Endothelial cell of umbilical vein (primary cell): ENCODE data around the gene PRR18. TPM values are rescaled to one million over a fixed set of nuclear protein-coding genes. Genes with fewer than 3 reads are reported as not detected.

Experiments used
- BruUV-seq: library from RNA; stranded (reverse); fragments of 400-500 nt; replicated peaks from 2 replicates; lab custom pipeline; 2021; lab: Mats Ljungman, UMichigan
- CTCF ChIA-PET: fragments of 300-600, 350-600 bp; sonication (Branson Sonifier 250); formaldehyde crosslinking; loops from one replicate; lab custom pipeline; 2021; ENCODE audit warnings: antibody characterized with exemption, inconsistent platforms; lab: Charles Lee
- POLR2A ChIA-PET: fragments of 300-600, 350-600 bp; sonication (Branson Sonifier 250); formaldehyde crosslinking; loops from one replicate; lab custom pipeline; 2021; ENCODE audit warnings: antibody characterized with exemption, inconsistent platforms; lab: Charles Lee
- DNase-seq: peaks from one replicate; pipeline ENCODE4 v3.0.0-alpha.2; 2011; ENCODE audit warnings: low read depth, low spot score
- FAIRE-seq: peaks from 2 replicates; lab custom pipeline; 2011; peaks lifted over from hg19 to GRCh38; lab: Jason Lieb, UNC
- H2AFZ ChIP-seq: 2 replicates; pipeline ENCODE4 v1.6.0; 2012; ENCODE audit warnings: low read depth, low read length, control low read depth, inconsistent platforms
- H3K27ac ChIP-seq: 2 replicates; pipeline ENCODE4 v1.5.1; 2011; ENCODE audit warnings: low read depth, mild to moderate bottlenecking, control low read depth, low read length, moderate library complexity; ENCODE audit not compliant: insufficient read depth
- H3K27me3 ChIP-seq, 2 experiments: 2 replicates each; pipeline versions ENCODE4 v1.6.0 to v1.6.1; 2011; ENCODE audit warnings: low read length in 2 of 2, mixed read lengths in 1 of 2; ENCODE audit not compliant: control insufficient read depth in 2 of 2, insufficient read depth in 2 of 2
- H3K36me3 ChIP-seq, 2 experiments: 2 replicates in 1 of 2; 3 replicates in 1 of 2; pipeline ENCODE4 v1.5.1; 2011; ENCODE audit warnings: low read length in 2 of 2, mild to moderate bottlenecking in 1 of 2, moderate library complexity in 1 of 2; ENCODE audit not compliant: control insufficient read depth in 2 of 2, insufficient read depth in 2 of 2; ENCODE audit errors: extremely low read depth in 1 of 2
- H3K4me1 ChIP-seq: 3 replicates; pipeline ENCODE4 v1.5.1; 2011; ENCODE audit warnings: mild to moderate bottlenecking, low read length; ENCODE audit not compliant: control insufficient read depth, insufficient read depth; ENCODE audit errors: extremely low read depth
- H3K4me2 ChIP-seq: 2 replicates; pipeline ENCODE4 v1.6.1; 2011; ENCODE audit warnings: low read length, control low read depth, mixed read lengths; ENCODE audit not compliant: insufficient read depth
- H3K4me3 ChIP-seq, 3 experiments: fragments of 200-600 bp in 1 of 3; sonication (generic), shearing (Covaris generic) in 1 of 3; replicated peaks in 1 of 3; 2 replicates each; pipeline ENCODE4 v1.5.1; 2011 to 2016; ENCODE audit warnings: control low read depth in 3 of 3, low read length in 3 of 3, mild to moderate bottlenecking in 2 of 3, inconsistent platforms in 1 of 3, low read depth in 1 of 3, moderate library complexity in 1 of 3; ENCODE audit not compliant: insufficient read depth in 1 of 3
- H3K79me2 ChIP-seq: 2 replicates; pipeline ENCODE4 v1.6.0; 2012; ENCODE audit warnings: low read length, inconsistent platforms; ENCODE audit not compliant: control insufficient read depth, insufficient read depth
- H3K9ac ChIP-seq: replicated peaks from 2 replicates; pipeline ENCODE3; 2011; ENCODE audit warnings: low read length, control low read depth; ENCODE audit not compliant: insufficient read depth; ENCODE audit errors: extremely low read depth
- H3K9me1 ChIP-seq: replicated peaks from 3 replicates; pipeline ENCODE4 v1.6.0; 2011; ENCODE audit warnings: mild to moderate bottlenecking, low read length; ENCODE audit not compliant: control insufficient read depth, insufficient read depth; ENCODE audit errors: extremely low read depth
- H3K9me3 ChIP-seq: replicated peaks from 2 replicates; pipeline ENCODE4 v1.5.1; 2012; ENCODE audit warnings: low read length, inconsistent platforms; ENCODE audit not compliant: control insufficient read depth, insufficient read depth
- H4K20me1 ChIP-seq: replicated peaks from 2 replicates; pipeline ENCODE3; 2011; ENCODE audit warnings: mild to moderate bottlenecking, low read length; ENCODE audit not compliant: control insufficient read depth, insufficient read depth; ENCODE audit errors: extremely low read depth
- CTCF ChIP-seq, 2 donors: IDR thresholded peaks; 1 replicate in 1 of 2; 2 replicates in 1 of 2; pipeline ENCODE4 v1.5.1; 2011; ENCODE audit warnings: low read length in 2 of 2, mild to moderate bottlenecking in 2 of 2, moderate library complexity in 2 of 2, control low read depth in 1 of 2, inconsistent platforms in 1 of 2, low read depth in 1 of 2; ENCODE audit not compliant: insufficient read depth in 1 of 2; ENCODE audit errors: extremely low read depth in 1 of 2
- EZH2 ChIP-seq: IDR thresholded peaks from 2 replicates; pipeline ENCODE4 v1.6.1; 2012; ENCODE audit warnings: borderline replicate concordance, low read depth, mild to moderate bottlenecking, moderate library complexity, low read length, inconsistent platforms; ENCODE audit not compliant: severe bottlenecking
- FOS ChIP-seq: IDR thresholded peaks from 2 replicates; pipeline ENCODE4 v1.6.1; 2011; ENCODE audit warnings: mild to moderate bottlenecking, low read length, moderate library complexity, borderline replicate concordance; ENCODE audit not compliant: insufficient read depth
- GATA2 ChIP-seq: IDR thresholded peaks from 2 replicates; pipeline ENCODE4 v1.7.0; 2011; ENCODE audit warnings: low read depth, mild to moderate bottlenecking, moderate library complexity, mixed read lengths, low read length; ENCODE audit not compliant: insufficient read length, insufficient read depth
- JUN ChIP-seq: IDR thresholded peaks from 2 replicates; pipeline ENCODE4 v1.6.1; 2011; ENCODE audit warnings: borderline replicate concordance, low read depth; ENCODE audit not compliant: insufficient read length, insufficient read depth
- MYC ChIP-seq: IDR thresholded peaks from one replicate; pipeline ENCODE4 v1.6.1; 2011; ENCODE audit warnings: mild to moderate bottlenecking, low read depth, low read length
- POLR2A ChIP-seq: IDR thresholded peaks from 2 replicates; pipeline ENCODE4 v1.6.1; 2012; ENCODE audit warnings: low read depth, mild to moderate bottlenecking, control low read depth, low read length
- POLR2AphosphoS5 ChIP-seq: IDR thresholded peaks from 2 replicates; pipeline ENCODE4 v1.6.1; 2012; ENCODE audit warnings: low read depth, mild to moderate bottlenecking, control low read depth, low read length, moderate library complexity; ENCODE audit not compliant: insufficient read depth
- dilution Hi-C: fragments of 300-500 bp; cut with MboI; formaldehyde crosslinking; loops from one replicate; pipeline ENCODE4 v1.15.0; 2019; ENCODE audit warnings: low sequenced_read_pairs; ENCODE audit not compliant: extremely low pct_ligation_motif_present
- intact Hi-C: fragments of 100-400 bp; cut with micrococcal nuclease; formaldehyde crosslinking; loops from one replicate; pipeline ENCODE4 v1.10.0; 2022
- polyA plus RNA-seq, 4 experiments: library from polyadenylated mRNA; depleted of rRNA in 3 of 4; stranded (reverse) in 3 of 4; unstranded in 1 of 4; fragments of >200 nt; gene quantifications; 2 replicates each; pipeline versions ENCODE4 v1.2.1 to v1.2.3, GENCODE V29; 2011 to 2012; ENCODE audit warnings: missing spikeins in 1 of 4
- total RNA-seq: library from RNA; stranded (reverse); gene quantifications from 2 replicates; pipeline ENCODE4 v1.2.3, GENCODE V29; 2021
- TF ChIP-seq, protein P1 (sequence below): IDR thresholded peaks from 2 replicates; pipeline ENCODE4 v1.6.1; 2011; ENCODE audit not compliant: insufficient read depth, insufficient read length

PRR18 gene
- total and polyA plus RNA-seq, 2 donors (not counting 3 experiments of a cell fraction or from before 2014, with no cell fraction given), result not detected

DNA sequence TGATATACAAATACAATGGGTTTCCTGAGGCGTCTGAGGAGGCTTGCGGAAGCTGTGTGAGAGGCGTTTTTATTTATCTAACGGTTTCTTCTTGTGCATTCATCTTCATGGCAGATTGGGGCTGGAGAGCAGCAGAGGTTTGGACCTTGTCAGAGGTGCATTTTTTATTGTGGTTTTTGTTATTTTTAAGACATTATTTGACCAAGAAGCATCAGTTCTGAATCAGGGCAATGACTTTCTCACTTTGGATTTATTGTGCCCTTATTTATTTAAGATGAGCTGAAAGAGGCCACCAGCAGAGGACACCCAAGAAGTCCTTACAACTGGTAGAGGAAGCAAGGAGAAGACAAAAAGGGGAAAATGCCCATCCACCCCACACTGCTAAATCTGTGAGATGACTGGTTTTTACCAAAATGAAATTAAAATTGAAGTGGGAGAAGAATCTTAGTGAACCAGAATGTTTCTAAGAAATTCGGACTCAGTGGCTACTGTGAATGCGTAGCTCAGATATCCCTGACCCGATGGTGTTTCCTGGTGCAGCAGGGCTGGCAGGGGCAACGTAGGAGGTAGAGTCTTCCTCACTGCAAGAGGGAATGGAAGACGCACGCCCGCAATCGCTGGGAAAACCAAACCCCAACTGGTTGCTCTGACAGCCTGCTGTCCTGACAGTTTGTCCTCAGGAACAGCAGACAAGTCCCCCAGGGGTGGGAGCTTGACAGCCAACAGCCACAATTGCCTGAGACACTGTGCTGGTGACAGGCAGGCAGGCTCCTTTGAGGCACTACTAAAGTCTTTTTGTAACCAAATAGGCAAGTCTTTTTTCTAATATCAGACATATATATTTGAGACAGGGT, 14.2 kb downstream of the PRR18 start:
- TF ChIP-seq GATA2 (no peak), MYC (no peak), POLR2A (no peak), EZH2 (no peak), POLR2AphosphoS5 (no peak), JUN (no peak), FOS (no peak), CTCF (IDR thresholded peaks at IDR 0.05; ENCODE audit: extremely low read depth in 1 of 2, insufficient read depth in 1 of 2, low read depth in 1 of 2, low read length in 2 of 2) (no peak)
- TF ChIP-seq, protein P1, sequence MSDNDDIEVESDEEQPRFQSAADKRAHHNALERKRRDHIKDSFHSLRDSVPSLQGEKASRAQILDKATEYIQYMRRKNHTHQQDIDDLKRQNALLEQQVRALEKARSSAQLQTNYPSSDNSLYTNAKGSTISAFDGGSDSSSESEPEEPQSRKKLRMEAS, result no peak
- intact Hi-C loops, result no loop called here
- no peak overlapping the region for H3K4me2 ChIP-seq
- ChIA-PET POLR2A (no interaction called here), CTCF (interaction anchor here (0.9 to 1.6 kb wide), 2 partner anchors 15 to 19 kb away, joined by 3 read pairs; no protein-coding TSS in a partner anchor)
- no peak overlapping the region for H3K27ac ChIP-seq
- no peaks in the 10 kb centered on the region for H3K79me2 ChIP-seq
- DNase-seq, result no peak
- H3K36me3 ChIP-seq, result no peaks in the 10 kb centered on the region
- dilution Hi-C loops, result no loop called here
- no peaks in the 10 kb centered on the region for H4K20me1 ChIP-seq
- H3K27me3 ChIP-seq, result peaks cover 0 to 1% of the 10 kb centered on the region in 2 experiments
- no peak overlapping the region for H3K4me3 ChIP-seq
- H2AFZ ChIP-seq, result no peak overlapping the region
- BruUV-seq, result no TSS peak
- no peak overlapping the region for H3K9ac ChIP-seq
- H3K9me1 ChIP-seq, result no peaks in the 10 kb centered on the region
- H3K4me1 ChIP-seq, result no peaks in the 10 kb centered on the region
- no peak for FAIRE-seq
- no peaks in the 10 kb centered on the region for H3K9me3 ChIP-seq
